SU-DHL-6 (cell line): ENCODE data around the gene S1PR3.

Experiments
- CTCF ChIP-seq: fragments of 200-600 bp; sonication (generic); IDR thresholded peaks from one replicate; pipeline ENCODE4 v1.5.1; 2017; ENCODE audit warnings: antibody characterized with exemption, mild to moderate bottlenecking, low read length, moderate library complexity; ENCODE audit not compliant: insufficient read depth, poor library complexity, severe bottlenecking
- EZH2phosphoT487 ChIP-seq: fragments of 200-600 bp; sonication (generic), shearing (Covaris generic); conservative IDR thresholded peaks from 2 replicates; pipeline ENCODE4 v1.6.1; 2018; ENCODE audit warnings: mild to moderate bottlenecking, antibody characterized with exemption, low read length, moderate library complexity, mixed read lengths

GRCh38 chr9:89000371-89000781 is 9.1 kb downstream of the S1PR3 start:
- TF ChIP-seq CTCF (no peak), EZH2phosphoT487 (no peak)
